ENCODE measurements around the gene SUN3. TPM values are rescaled to one million over a fixed set of nuclear protein-coding genes. Genes with fewer than 3 reads are reported as not detected.

Gene SUN3, protein sequence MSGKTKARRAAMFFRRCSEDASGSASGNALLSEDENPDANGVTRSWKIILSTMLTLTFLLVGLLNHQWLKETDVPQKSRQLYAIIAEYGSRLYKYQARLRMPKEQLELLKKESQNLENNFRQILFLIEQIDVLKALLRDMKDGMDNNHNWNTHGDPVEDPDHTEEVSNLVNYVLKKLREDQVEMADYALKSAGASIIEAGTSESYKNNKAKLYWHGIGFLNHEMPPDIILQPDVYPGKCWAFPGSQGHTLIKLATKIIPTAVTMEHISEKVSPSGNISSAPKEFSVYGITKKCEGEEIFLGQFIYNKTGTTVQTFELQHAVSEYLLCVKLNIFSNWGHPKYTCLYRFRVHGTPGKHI
- total RNA-seq (2021; fragmentation: NEBNext Ultra II Directional; extraction: Animal tissue kit (Norgen Biotek cat#: 25700)) (not detected in 2 replicates), polyA plus RNA-seq (2011; rRNA removed) (not detected in 2 replicates), polyA minus RNA-seq (2011; rRNA and poly(A)+ RNA removed) (not detected in 2 replicates)
- not detected for polyA plus RNA-seq (2011; cell fraction: cytosol; rRNA removed)
- not detected for polyA plus RNA-seq (2011; cell fraction: nucleus; rRNA removed)
- not detected in 4 replicates for polyA plus RNA-seq (2012, experiment 1 of 2)
- not detected for polyA plus RNA-seq (2012, experiment 2 of 2)
- polyA plus RNA-seq (2013, experiment 1 of 2), result 0.24 TPM
- polyA plus RNA-seq (2013, experiment 2 of 2), result 0.17 TPM
- polyA minus RNA-seq (2011; cell fraction: cytosol; rRNA and poly(A)+ RNA removed), result not detected
- not detected for polyA minus RNA-seq (2011; cell fraction: nucleus; rRNA and poly(A)+ RNA removed)
- long read RNA-seq, experiment 1, result 0 reads
- long read RNA-seq, experiment 2, result 0 reads

DNA sequence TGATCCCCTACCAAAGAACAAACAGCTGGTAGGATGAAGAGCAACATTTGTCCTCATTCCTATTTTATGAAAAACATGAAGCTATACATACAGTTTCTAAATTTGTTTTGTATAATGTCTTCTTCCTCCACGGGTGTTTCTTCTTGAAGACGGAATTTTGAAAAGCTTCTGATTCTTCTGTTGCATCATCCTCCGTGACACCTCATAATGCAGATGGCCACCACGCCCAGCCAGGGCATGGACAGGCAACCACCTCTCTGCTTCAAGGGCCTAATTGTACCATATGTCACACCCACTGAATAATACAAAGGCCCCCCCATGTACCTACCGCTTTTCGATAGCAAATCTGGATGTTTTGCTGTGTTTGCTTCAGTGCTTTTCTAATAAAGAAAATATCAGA is at the start of gene SUN3:
Gene SUN3 (minus strand): TSS at position 170 of the 400 bp plus-strand sequence. CDS start 169 bp downstream, at position 1.
- Histone ChIP-seq H2BK15ac (ENCODE audit: low read length) (no peak within 1 kb of the TSS), H3K79me1 (ENCODE audit: low read depth, low read length) (no peaks in the 10 kb centered on the region), H4K8ac (ENCODE audit: extremely low read depth, insufficient read depth, low read length) (no peak within 1 kb of the TSS), H4K91ac (replicated peaks; ENCODE audit: insufficient read length, low read length) (no peak within 1 kb of the TSS), H4K20me1 (replicated peaks in 1 of 2; ENCODE audit: control insufficient read depth in 1 of 2, insufficient read depth in 2 of 2, low read length in 2 of 2) (no peaks in the 10 kb centered on the region), H3K27me3 (replicated peaks in 1 of 4; ENCODE audit: control insufficient read depth in 3 of 4, extremely low read depth in 1 of 4, insufficient read depth in 3 of 4, low read length in 3 of 4) (peaks cover 0 to 3% (median 1%) of the 10 kb centered on the region in 4 experiments; a peak in 2 of 7 replicates), H2AFZ (ENCODE audit: low read length) (no peak within 1 kb of the TSS), H3K4ac (replicated peaks; ENCODE audit: insufficient read length, low read depth, low read length) (no peak within 1 kb of the TSS), H4K5ac (ENCODE audit: insufficient read length, low read depth, low read length) (no peak within 1 kb of the TSS), H3K79me2 (ENCODE audit: control insufficient read depth in 1 of 2, insufficient read depth in 2 of 2, low read length in 2 of 2) (no peaks in the 10 kb centered on the region), H2AK5ac (ENCODE audit: low read depth, low read length) (no peak within 1 kb of the TSS), H3K56ac (replicated peaks; ENCODE audit: insufficient read length, low read depth, low read length) (no peak within 1 kb of the TSS), H3K4me1 (replicated peaks in 1 of 4; ENCODE audit: control insufficient read depth in 3 of 4, insufficient read depth in 4 of 4, low read length in 3 of 4) (no peaks in the 10 kb centered on the region), H2BK5ac (ENCODE audit: low read depth, low read length) (no peak within 1 kb of the TSS), H3K18ac (ENCODE audit: extremely low read depth, low read length) (no peak within 1 kb of the TSS), H2BK12ac (ENCODE audit: low read depth, low read length) (no peak within 1 kb of the TSS), H3K23me2 (ENCODE audit: low read depth, low read length) (no peaks in the 10 kb centered on the region), H2BK20ac (ENCODE audit: low read length) (no peak within 1 kb of the TSS), H2BK120ac (replicated peaks; ENCODE audit: low read depth, low read length) (no peak within 1 kb of the TSS), H3K23ac (ENCODE audit: insufficient read length) (no peak within 1 kb of the TSS), H3K36me3 (ENCODE audit: control insufficient read depth in 2 of 4, insufficient read depth in 4 of 4, low read length in 3 of 4) (no peaks in the 10 kb centered on the region), H3K14ac (ENCODE audit: insufficient read length) (no peak within 1 kb of the TSS), H3K9ac (replicated peaks in 1 of 4; ENCODE audit: extremely low read depth in 1 of 4, low read depth in 3 of 4, low read length in 3 of 4) (no peak within 1 kb of the TSS), H3K4me2 (ENCODE audit: insufficient read depth in 1 of 2, low read depth in 2 of 2, low read length in 2 of 2) (no peak within 1 kb of the TSS), H3K9me3 (ENCODE audit: insufficient read depth in 2 of 2, low read depth in 1 of 2, low read length in 1 of 2) (no peaks in the 10 kb centered on the region), H3K27ac (ENCODE audit: low read depth, low read length) (no peak within 1 kb of the TSS), H3K4me3 (ENCODE audit: extremely low read depth in 1 of 4, insufficient read depth in 2 of 4, low read depth in 3 of 4, low read length in 4 of 4) (no peak within 1 kb of the TSS)
- DNase-seq (ENCODE audit: low read depth in 1 of 2, low spot score in 2 of 2) (no peak), FAIRE-seq (no peak)
- 75% methylated on average over 6 of the region's 6 CpGs; no CpG with 5 or more reads in 1 of the 2 experiments for WGBS, 2 experiments (ENCODE audit: extremely low coverage in 1 of 2, insufficient coverage in 1 of 2, insufficient read length in 1 of 2, insufficient replicate concordance in 2 of 2, low coverage in 1 of 2, low lambda C conversion rate in 2 of 2, missing lambda C conversion rate in 1 of 2)
- POLR2A ChIA-PET (ENCODE audit: partially characterized antibody), result interaction anchor here (1.4 kb wide), 1 partner anchor 9 kb away, joined by 4 read pairs; no protein-coding TSS in a partner anchor
- CTCF ChIA-PET (ENCODE audit: partially characterized antibody), result interaction anchor here (0.8 kb wide), 1 partner anchor 19 kb away, joined by 3 read pairs; no protein-coding TSS in a partner anchor
- no peak for TF ChIP-seq CHD1 (IDR thresholded peaks at IDR 0.05; ENCODE audit: low read depth, low read length)
- TF ChIP-seq TAF7 (optimal IDR thresholded peaks at IDR 0.05; ENCODE audit: borderline replicate concordance, low read depth, low read length), result no peak
- TF ChIP-seq ZNF274 (IDR thresholded peaks at IDR 0.05; ENCODE audit: borderline replicate concordance, extremely low read depth, low read length), result no peak
- TF ChIP-seq, protein P1, sequence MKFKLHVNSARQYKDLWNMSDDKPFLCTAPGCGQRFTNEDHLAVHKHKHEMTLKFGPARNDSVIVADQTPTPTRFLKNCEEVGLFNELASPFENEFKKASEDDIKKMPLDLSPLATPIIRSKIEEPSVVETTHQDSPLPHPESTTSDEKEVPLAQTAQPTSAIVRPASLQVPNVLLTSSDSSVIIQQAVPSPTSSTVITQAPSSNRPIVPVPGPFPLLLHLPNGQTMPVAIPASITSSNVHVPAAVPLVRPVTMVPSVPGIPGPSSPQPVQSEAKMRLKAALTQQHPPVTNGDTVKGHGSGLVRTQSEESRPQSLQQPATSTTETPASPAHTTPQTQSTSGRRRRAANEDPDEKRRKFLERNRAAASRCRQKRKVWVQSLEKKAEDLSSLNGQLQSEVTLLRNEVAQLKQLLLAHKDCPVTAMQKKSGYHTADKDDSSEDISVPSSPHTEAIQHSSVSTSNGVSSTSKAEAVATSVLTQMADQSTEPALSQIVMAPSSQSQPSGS (IDR thresholded peaks at IDR 0.05; ENCODE audit: low read length), result no peak
- TF ChIP-seq JUN (IDR thresholded peaks at IDR 0.05; ENCODE audit: low read depth, low read length), result no peak
- no peak for TF ChIP-seq RFX5 (IDR thresholded peaks at IDR 0.05; ENCODE audit: borderline replicate concordance, low read depth, low read length)
- TF ChIP-seq BACH1 (IDR thresholded peaks at IDR 0.05; ENCODE audit: low read length), result no peak
- no peak for TF ChIP-seq NRF1 (IDR thresholded peaks at IDR 0.05; ENCODE audit: low read depth, low read length)
- no peak for TF ChIP-seq CBX8 (IDR thresholded peaks at IDR 0.05; ENCODE audit: borderline replicate concordance, low read depth, low read length)

All from H1 (cell line).